Measurements from ENCODE around the gene SEMA3A. TPM values are rescaled to one million over a fixed set of nuclear protein-coding genes. Genes with fewer than 3 reads are reported as not detected.
"Not testable (repeated sequence)": the region's sequence is repeated elsewhere in the genome, so short reads cannot be mapped to it uniquely, and the experiment has no call there.

SEMA3A gene
- polyA plus RNA-seq (2013): 0.05 TPM

DNA sequence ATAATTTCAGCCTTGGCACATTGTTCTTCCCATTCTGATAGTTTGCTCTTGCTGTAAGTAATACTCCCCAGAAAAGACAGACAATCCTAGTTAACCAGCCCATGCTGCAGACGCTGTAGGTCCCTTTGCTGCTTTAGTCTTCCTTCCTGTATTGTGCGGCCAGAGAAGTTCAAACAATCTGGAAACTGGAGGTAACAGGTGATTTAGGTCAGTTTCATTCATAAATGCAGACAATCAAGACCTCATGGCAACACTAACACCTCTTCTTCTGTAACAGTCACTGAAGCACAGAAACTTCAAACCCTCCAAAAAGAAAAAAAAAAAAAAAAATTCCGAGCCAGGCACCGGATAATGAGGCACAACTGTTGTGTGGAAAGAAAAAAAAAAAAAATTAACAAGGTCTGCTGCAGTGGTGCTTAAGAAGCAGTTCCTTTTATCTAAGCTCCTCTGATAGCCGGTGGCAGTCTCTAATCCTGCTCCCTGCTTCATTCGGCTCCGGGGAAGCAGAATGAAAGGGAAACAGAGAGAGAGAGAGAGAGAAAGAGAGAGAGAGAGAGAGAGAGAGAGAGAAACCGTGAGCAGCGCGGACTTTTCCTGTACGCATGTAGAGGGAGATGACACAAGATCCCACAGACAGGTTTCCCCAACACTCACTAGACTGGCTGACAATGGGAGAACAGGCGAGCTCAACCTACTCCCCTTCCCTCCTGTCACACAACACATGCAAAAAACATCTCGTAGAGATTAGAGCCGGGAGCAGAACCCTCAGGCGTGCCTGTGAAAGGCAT lies at the start of gene SEMA3A:
Gene SEMA3A, minus strand, starts transcription at position 306 of the 788 bp plus-strand sequence. Its CDS starts 203 bp downstream, at position 103.
- H3K9me3 ChIP-seq (ENCODE audit: control extremely low read depth in 1 of 5, control insufficient read depth in 4 of 5, insufficient read depth in 2 of 5, low read depth in 1 of 5, low read length in 4 of 5): no peaks in the 10 kb centered on the region
- peaks cover 3 to 16% (median 7%) of the 10 kb centered on the region in 4 experiments for H3K4me1 ChIP-seq (ENCODE audit: control extremely low read depth in 1 of 4, control insufficient read depth in 4 of 4, insufficient read depth in 4 of 4, low read length in 3 of 4)
- CTCF ChIA-PET: no interaction called here
- no peaks in the 10 kb centered on the region for H3K36me3 ChIP-seq (ENCODE audit: control insufficient read depth in 4 of 4, insufficient read depth in 4 of 4, low read length in 3 of 4)
- 0% methylated on average over 5 of the region's 15 CpGs for WGBS (ENCODE audit: insufficient coverage)
- peak within 1 kb of the TSS; percentile 31 to 86 (median 70) for H3K4me3 ChIP-seq (ENCODE audit: control insufficient read depth in 1 of 7, extremely low read depth in 1 of 7, insufficient read depth in 4 of 7, low read depth in 2 of 7, low read length in 6 of 7)
- peak; percentile 51 to 71 (median 66) for DNase-seq
- H3K27ac ChIP-seq (ENCODE audit: insufficient read depth in 1 of 2, low read depth in 1 of 2, low read length in 2 of 2, poor library complexity in 1 of 2, severe bottlenecking in 2 of 2): no peak within 1 kb of the TSS
- POLR2A ChIA-PET: no interaction called here
- H3K27me3 ChIP-seq (replicated peaks in 2 of 5; ENCODE audit: control insufficient read depth in 4 of 5, insufficient read depth in 5 of 5, low read length in 4 of 5): peaks cover 0 to 2% (median 0%) of the 10 kb centered on the region in 5 experiments

DNA sequence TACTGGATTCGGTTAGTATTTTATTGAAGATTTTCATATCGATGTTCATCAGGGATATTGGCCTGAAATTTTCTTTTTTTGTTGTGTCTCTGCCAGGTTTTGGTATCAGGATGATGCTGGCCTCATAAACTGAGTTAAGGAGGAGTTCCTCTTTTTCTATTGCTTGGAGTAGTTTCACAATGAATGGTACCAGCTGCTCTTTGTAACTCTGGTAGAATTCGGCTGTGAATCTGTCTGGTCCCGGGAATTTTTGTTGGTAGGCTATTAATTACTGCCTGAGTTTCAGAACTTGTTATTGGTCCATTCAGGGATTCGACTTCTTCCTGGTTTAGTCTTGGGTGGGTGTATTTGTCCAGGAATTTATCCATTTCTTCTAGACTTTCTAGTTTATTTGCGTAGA lies 48.4 kb upstream of the SEMA3A start:
- H3K27ac ChIP-seq (ENCODE audit: insufficient read depth in 1 of 2, low read depth in 1 of 2, low read length in 2 of 2, poor library complexity in 1 of 2, severe bottlenecking in 2 of 2); H3K4me1 ChIP-seq (ENCODE audit: control extremely low read depth in 1 of 4, control insufficient read depth in 4 of 4, insufficient read depth in 4 of 4, low read length in 3 of 4); POLR2A ChIA-PET; H3K36me3 ChIP-seq (ENCODE audit: control insufficient read depth in 4 of 4, insufficient read depth in 4 of 4, low read length in 3 of 4); DNase-seq; H3K4me3 ChIP-seq (ENCODE audit: control insufficient read depth in 1 of 7, extremely low read depth in 1 of 7, insufficient read depth in 4 of 7, low read depth in 2 of 7, low read length in 6 of 7); CTCF ChIA-PET; H3K27me3 ChIP-seq (replicated peaks in 2 of 5; ENCODE audit: control insufficient read depth in 4 of 5, insufficient read depth in 5 of 5, low read length in 4 of 5); H3K9me3 ChIP-seq (ENCODE audit: control extremely low read depth in 1 of 5, control insufficient read depth in 4 of 5, insufficient read depth in 2 of 5, low read depth in 1 of 5, low read length in 4 of 5): not testable (repeated sequence)
- WGBS (ENCODE audit: insufficient coverage): 90% methylated on average over 2 of the region's 6 CpGs

DNA sequence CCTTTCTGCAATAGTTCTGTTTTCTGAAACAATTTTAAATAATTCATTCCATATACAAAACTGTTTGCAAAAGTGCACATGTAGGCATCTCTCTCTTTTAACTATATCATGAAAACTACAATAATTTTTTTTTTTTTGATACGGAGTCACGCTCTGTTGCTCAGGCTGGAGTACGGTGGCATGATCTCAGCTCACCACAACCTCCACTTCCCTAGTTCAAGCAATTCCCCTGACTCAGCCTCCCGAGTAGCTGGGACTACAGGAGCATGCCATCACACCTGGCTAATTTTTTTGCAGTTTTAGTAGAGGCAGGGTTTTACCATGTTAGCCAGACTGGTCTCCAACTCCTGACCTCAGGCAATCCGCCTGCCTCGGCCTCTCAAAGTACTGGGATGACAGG lies 44.0 kb upstream of the SEMA3A start:
- Histone ChIP-seq H3K4me3 (ENCODE audit: control insufficient read depth in 1 of 7, extremely low read depth in 1 of 7, insufficient read depth in 4 of 7, low read depth in 2 of 7, low read length in 6 of 7) (no peak overlapping the region), H3K4me1 (ENCODE audit: control extremely low read depth in 1 of 4, control insufficient read depth in 4 of 4, insufficient read depth in 4 of 4, low read length in 3 of 4) (no peaks in the 10 kb centered on the region), H3K36me3 (ENCODE audit: control insufficient read depth in 4 of 4, insufficient read depth in 4 of 4, low read length in 3 of 4) (no peaks in the 10 kb centered on the region), H3K9me3 (ENCODE audit: control extremely low read depth in 1 of 5, control insufficient read depth in 4 of 5, insufficient read depth in 2 of 5, low read depth in 1 of 5, low read length in 4 of 5) (peaks cover 0 to 2% (median 0%) of the 10 kb centered on the region in 5 experiments), H3K27me3 (replicated peaks in 2 of 5; ENCODE audit: control insufficient read depth in 4 of 5, insufficient read depth in 5 of 5, low read length in 4 of 5) (no peaks in the 10 kb centered on the region), H3K27ac (ENCODE audit: insufficient read depth in 1 of 2, low read depth in 1 of 2, low read length in 2 of 2, poor library complexity in 1 of 2, severe bottlenecking in 2 of 2) (no peak overlapping the region)
- 82% methylated on average over 5 of the region's 6 CpGs for WGBS (ENCODE audit: insufficient coverage)
- ChIA-PET POLR2A (no interaction called here), CTCF (no interaction called here)
- DNase-seq: no peak

DNA sequence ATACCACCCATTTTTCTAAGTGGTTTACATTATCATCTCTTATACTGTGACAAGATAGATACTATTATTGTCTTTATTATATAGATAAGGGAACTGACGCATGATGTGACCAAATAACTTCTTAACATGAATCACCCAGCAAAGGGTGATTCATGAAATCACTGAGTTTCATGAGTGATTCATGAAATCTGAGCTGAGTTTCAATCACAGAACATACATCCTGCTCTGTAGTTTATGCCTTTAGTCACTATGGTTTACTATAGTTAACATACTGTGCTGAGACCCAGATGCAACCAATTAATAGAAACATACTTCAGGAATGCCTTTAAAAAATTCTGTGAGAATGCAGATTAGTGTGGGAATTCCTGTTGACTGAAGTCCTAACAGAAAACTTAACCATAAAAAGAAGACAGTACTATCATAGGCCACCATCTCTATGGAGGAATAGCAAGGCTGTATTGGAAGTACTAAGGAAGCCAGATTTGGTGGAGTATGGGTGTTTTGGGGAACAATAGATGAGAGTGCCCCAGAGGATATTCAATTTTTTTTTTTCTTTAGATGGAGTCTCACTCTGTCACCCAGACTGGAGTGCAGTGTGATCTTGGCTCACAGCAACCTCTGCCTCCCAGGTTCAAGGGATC lies 43.1 kb upstream of the SEMA3A start:
- ChIA-PET CTCF (no interaction called here), POLR2A (no interaction called here)
- DNase-seq: no peak
- Histone ChIP-seq H3K9me3 (ENCODE audit: control extremely low read depth in 1 of 5, control insufficient read depth in 4 of 5, insufficient read depth in 2 of 5, low read depth in 1 of 5, low read length in 4 of 5) (no peaks in the 10 kb centered on the region), H3K4me1 (ENCODE audit: control extremely low read depth in 1 of 4, control insufficient read depth in 4 of 4, insufficient read depth in 4 of 4, low read length in 3 of 4) (no peaks in the 10 kb centered on the region), H3K4me3 (ENCODE audit: control insufficient read depth in 1 of 7, extremely low read depth in 1 of 7, insufficient read depth in 4 of 7, low read depth in 2 of 7, low read length in 6 of 7) (no peak overlapping the region), H3K27ac (ENCODE audit: insufficient read depth in 1 of 2, low read depth in 1 of 2, low read length in 2 of 2, poor library complexity in 1 of 2, severe bottlenecking in 2 of 2) (no peak overlapping the region), H3K27me3 (replicated peaks in 2 of 5; ENCODE audit: control insufficient read depth in 4 of 5, insufficient read depth in 5 of 5, low read length in 4 of 5) (no peaks in the 10 kb centered on the region), H3K36me3 (ENCODE audit: control insufficient read depth in 4 of 4, insufficient read depth in 4 of 4, low read length in 3 of 4) (no peaks in the 10 kb centered on the region)
- WGBS (ENCODE audit: insufficient coverage): no CpG with 5 or more reads among the region's 1 CpG

DNA sequence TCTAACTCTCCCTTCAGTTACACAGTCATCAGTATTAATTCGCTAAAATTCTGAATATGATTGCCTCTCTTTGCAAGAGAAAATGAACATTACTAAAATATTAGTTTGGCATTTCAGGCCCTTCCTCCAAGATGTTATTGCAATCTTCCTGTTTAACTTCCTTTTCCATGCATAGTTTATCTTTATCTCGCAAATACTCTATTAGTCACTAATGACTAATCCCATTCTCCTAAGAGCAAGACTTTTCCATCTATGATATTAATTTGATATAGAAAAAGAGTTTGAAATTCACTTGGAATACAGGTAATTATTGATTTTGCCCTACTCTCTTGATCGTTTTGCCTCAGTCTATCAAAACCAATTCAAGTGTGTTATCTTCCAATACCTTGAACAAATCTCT lies 41.8 kb upstream of the SEMA3A start:
- H3K4me1 ChIP-seq (ENCODE audit: control extremely low read depth in 1 of 4, control insufficient read depth in 4 of 4, insufficient read depth in 4 of 4, low read length in 3 of 4): no peaks in the 10 kb centered on the region
- ChIA-PET CTCF (no interaction called here), POLR2A (no interaction called here)
- no peaks in the 10 kb centered on the region for H3K27me3 ChIP-seq (replicated peaks in 2 of 5; ENCODE audit: control insufficient read depth in 4 of 5, insufficient read depth in 5 of 5, low read length in 4 of 5)
- no peak for DNase-seq
- no peaks in the 10 kb centered on the region for H3K36me3 ChIP-seq (ENCODE audit: control insufficient read depth in 4 of 4, insufficient read depth in 4 of 4, low read length in 3 of 4)
- 86% methylated on average over 1 of the region's 3 CpGs for WGBS (ENCODE audit: insufficient coverage)
- H3K9me3 ChIP-seq (ENCODE audit: control extremely low read depth in 1 of 5, control insufficient read depth in 4 of 5, insufficient read depth in 2 of 5, low read depth in 1 of 5, low read length in 4 of 5): no peaks in the 10 kb centered on the region
- H3K4me3 ChIP-seq (ENCODE audit: control insufficient read depth in 1 of 7, extremely low read depth in 1 of 7, insufficient read depth in 4 of 7, low read depth in 2 of 7, low read length in 6 of 7): no peak overlapping the region
- no peak overlapping the region for H3K27ac ChIP-seq (ENCODE audit: insufficient read depth in 1 of 2, low read depth in 1 of 2, low read length in 2 of 2, poor library complexity in 1 of 2, severe bottlenecking in 2 of 2)

DNA sequence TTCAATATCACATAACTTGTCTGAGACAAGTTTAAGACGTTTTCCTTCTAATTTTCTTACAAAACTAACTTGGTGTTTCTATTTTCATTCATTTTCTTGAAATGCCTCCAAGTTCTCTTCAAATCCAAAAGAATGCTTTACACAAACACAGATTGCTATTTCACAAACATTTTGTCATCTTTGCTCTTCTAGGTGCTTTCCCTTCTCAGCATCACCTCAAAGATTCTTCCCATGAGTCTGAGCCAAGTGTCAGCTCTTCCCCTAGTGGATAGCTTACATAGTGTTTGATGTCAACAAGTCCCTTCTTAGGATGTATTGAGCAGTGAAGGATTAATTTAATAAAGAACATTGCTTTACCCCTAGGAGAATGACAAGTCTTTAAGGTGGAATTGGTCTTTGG lies 38.1 kb upstream of the SEMA3A start:
- no peaks in the 10 kb centered on the region for H3K36me3 ChIP-seq (ENCODE audit: control insufficient read depth in 4 of 4, insufficient read depth in 4 of 4, low read length in 3 of 4)
- DNase-seq: no peak
- H3K4me3 ChIP-seq (ENCODE audit: control insufficient read depth in 1 of 7, extremely low read depth in 1 of 7, insufficient read depth in 4 of 7, low read depth in 2 of 7, low read length in 6 of 7): no peak overlapping the region
- WGBS (ENCODE audit: insufficient coverage): 82% methylated on average over 1 of the region's 1 CpG
- H3K9me3 ChIP-seq (ENCODE audit: control extremely low read depth in 1 of 5, control insufficient read depth in 4 of 5, insufficient read depth in 2 of 5, low read depth in 1 of 5, low read length in 4 of 5): peaks cover 0 to 1% (median 0%) of the 10 kb centered on the region in 5 experiments
- no peak overlapping the region for H3K27ac ChIP-seq (ENCODE audit: insufficient read depth in 1 of 2, low read depth in 1 of 2, low read length in 2 of 2, poor library complexity in 1 of 2, severe bottlenecking in 2 of 2)
- H3K27me3 ChIP-seq (replicated peaks in 2 of 5; ENCODE audit: control insufficient read depth in 4 of 5, insufficient read depth in 5 of 5, low read length in 4 of 5): no peaks in the 10 kb centered on the region
- CTCF ChIA-PET: no interaction called here
- no peaks in the 10 kb centered on the region for H3K4me1 ChIP-seq (ENCODE audit: control extremely low read depth in 1 of 4, control insufficient read depth in 4 of 4, insufficient read depth in 4 of 4, low read length in 3 of 4)
- POLR2A ChIA-PET: no interaction called here

DNA sequence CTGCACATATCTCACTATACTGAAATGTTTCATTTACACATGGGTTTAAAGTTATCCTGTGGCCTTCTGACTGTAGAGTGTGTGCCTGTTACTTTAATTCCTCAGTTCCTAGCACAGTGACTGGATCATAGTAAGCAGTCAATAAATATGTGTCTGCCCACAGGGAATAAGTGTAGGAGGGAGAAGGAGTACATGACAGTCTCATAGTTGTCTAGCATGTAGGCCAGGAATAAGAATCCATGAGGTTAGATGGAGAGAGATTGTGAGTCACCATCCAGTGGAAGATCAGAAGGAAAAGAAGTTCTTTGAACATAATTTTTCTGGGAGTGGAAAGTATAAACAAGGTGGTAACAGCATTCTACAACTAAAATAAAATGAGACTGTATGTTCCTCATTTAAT lies 36.6 kb upstream of the SEMA3A start:
- ChIA-PET POLR2A (interaction anchor here (0.6 kb wide), 1 partner anchor 769 kb away, joined by 3 read pairs; no protein-coding TSS in a partner anchor), CTCF (no interaction called here)
- Histone ChIP-seq H3K9me3 (ENCODE audit: control extremely low read depth in 1 of 5, control insufficient read depth in 4 of 5, insufficient read depth in 2 of 5, low read depth in 1 of 5, low read length in 4 of 5) (peaks cover 0 to 1% (median 0%) of the 10 kb centered on the region in 5 experiments), H3K36me3 (ENCODE audit: control insufficient read depth in 4 of 4, insufficient read depth in 4 of 4, low read length in 3 of 4) (no peaks in the 10 kb centered on the region), H3K4me1 (ENCODE audit: control extremely low read depth in 1 of 4, control insufficient read depth in 4 of 4, insufficient read depth in 4 of 4, low read length in 3 of 4) (no peaks in the 10 kb centered on the region), H3K4me3 (ENCODE audit: control insufficient read depth in 1 of 7, extremely low read depth in 1 of 7, insufficient read depth in 4 of 7, low read depth in 2 of 7, low read length in 6 of 7) (no peak overlapping the region), H3K27me3 (replicated peaks in 2 of 5; ENCODE audit: control insufficient read depth in 4 of 5, insufficient read depth in 5 of 5, low read length in 4 of 5) (no peaks in the 10 kb centered on the region), H3K27ac (ENCODE audit: insufficient read depth in 1 of 2, low read depth in 1 of 2, low read length in 2 of 2, poor library complexity in 1 of 2, severe bottlenecking in 2 of 2) (no peak overlapping the region)
- no peak for DNase-seq

Measured in common myeloid progenitor, CD34-positive (primary cell).